DMS153 treated with DMSO at 0.1 percent for 48 hours (cell line): ENCODE data around the gene NPIPB2.
"Not testable (repeated sequence)": the region's sequence is repeated elsewhere in the genome, so short reads cannot be mapped to it uniquely, and the experiment has no call there.

ENCODE experiments used
- DNase-seq: peaks from one replicate; lab custom pipeline; 2025; ENCODE audit not compliant: unreplicated experiment; lab: John Stamatoyannopoulos, UW

NPIPB2 gene

DNA sequence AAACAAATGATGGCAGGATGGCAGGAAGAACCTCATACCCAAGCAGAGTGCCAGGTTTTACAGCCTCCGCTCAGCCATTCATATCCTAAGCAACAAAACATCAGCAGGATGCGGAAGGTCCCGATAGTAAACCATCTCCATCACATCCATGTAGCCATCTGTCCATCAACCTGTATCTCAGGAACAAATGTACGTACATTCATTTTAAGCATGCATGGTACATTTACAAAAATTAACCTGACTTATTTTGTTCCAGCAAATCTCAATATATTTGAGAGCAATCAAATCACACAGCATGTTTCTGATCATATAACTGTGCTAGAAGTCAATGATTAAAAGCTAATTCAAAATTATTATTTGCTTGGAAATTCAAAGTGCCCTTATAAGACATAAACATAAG lies at the start of gene NPIPB2:
NPIPB2 (minus strand) TSS at position 101 of the 400 bp plus-strand sequence; CDS start at position 101, 0 bp downstream.
- DNase-seq, result not testable (repeated sequence)

DNA sequence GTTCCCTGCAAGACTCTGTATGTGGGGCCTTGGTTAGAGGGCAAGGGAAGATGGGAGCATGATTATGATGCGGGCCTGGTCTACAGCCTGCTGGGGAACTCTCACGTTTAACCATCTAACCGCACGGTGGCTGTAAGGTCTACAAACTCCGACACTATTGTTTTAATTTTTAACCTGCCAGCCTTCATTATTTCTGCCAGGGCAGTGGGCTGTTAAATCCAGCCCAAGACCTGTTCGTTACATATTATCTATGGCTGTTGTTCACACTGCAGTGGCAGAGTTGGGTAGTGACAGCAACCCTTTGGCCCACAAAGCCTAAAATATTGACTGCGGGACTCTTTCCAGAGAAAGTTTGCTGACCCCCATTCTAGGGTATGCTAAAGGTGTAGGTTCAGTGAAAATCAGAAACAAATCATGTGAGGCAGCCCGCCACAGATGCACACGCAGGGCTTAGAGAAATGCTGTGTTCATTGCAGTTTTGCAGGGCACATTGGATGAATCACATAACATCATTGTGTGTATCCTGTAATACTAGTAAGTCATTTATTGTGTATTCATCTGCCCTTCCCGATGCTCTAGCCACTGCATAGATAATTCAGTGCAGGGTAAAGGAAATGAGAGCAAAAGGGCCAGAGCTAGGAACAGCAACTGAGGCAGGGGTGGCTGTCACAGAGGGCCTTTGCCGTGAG lies 49.0 kb upstream of the NPIPB2 start:
- no peak for DNase-seq

DNA sequence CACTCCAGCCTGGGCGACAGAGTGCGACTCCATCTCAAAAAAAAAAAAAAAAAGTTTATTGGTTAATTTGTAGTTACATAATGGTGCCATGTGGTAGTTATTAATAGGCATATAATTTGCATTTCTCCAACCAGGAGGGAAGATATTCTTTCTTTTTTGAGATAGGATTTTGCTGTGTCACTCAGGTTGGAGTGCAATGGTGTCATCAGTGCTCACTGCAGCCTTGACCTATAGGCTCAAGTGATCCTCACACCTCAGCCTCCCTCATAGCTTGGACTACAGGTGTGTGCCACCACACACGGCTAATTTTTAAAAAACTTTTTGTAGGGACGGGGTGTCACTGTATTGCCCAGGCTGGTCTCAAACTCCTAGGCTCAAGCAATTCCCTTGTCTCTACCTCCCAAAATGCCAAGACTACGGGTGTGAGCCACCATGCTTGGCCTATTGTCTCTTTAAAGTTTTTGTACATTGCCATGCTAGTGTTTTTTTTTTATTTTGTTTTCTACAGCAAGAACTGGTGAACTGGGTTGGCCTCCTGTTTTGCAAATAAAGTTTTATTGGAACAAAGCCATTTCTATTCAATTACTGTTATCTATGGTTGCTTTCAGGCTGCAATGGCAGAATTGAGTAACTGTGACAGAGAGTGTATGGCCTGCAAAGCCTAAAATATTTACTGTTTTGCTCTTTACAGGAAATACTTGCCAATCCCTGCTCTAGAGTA lies 46.6 kb upstream of the NPIPB2 start:
- DNase-seq, result no peak

DNA sequence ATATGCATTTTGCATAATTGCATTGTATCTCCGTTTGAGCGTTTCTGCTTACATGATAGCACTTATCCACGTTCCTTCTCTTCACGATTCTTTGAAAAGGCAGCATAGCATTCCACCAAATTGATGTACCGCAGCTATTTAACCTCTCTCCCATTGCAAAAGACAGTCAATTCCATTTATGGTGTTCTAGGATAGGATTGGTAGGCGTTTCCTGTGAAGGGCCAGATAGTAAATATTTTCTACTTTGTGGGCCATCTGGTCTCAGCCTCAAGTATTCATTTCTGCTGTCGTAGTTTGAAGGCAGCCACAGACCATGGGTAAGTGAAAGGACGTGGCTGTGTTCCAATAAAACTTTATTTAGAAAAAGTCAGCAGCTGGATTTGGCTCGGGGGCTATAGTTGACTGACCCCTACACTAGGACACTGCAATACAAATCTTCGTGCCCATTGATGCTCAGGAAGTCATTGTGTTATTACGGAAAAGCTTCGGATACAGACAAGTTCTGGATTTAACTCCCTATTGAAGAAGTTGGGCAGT lies 44.7 kb upstream of the NPIPB2 start:
- DNase-seq, result no peak

DNA sequence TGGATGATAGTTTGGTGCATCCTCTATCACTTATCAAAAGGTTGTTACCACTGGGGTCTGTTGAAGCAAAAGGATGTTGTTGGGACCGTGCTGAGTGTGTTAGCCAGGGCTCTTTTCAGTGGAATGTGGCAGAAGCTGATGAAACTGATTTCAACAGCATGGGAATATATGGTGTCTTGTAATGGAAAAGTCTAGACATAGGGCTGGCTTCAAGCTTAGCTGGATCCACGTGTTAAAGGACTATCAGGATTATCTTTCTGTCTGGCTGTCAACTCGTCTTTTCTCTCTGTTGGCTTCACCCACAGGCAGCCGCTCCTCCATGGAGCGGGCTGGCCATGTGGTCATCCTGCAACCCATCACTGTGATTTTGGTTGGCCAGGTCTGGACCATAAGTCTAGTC lies 43.4 kb upstream of the NPIPB2 start:
- DNase-seq, result no peak

DNA sequence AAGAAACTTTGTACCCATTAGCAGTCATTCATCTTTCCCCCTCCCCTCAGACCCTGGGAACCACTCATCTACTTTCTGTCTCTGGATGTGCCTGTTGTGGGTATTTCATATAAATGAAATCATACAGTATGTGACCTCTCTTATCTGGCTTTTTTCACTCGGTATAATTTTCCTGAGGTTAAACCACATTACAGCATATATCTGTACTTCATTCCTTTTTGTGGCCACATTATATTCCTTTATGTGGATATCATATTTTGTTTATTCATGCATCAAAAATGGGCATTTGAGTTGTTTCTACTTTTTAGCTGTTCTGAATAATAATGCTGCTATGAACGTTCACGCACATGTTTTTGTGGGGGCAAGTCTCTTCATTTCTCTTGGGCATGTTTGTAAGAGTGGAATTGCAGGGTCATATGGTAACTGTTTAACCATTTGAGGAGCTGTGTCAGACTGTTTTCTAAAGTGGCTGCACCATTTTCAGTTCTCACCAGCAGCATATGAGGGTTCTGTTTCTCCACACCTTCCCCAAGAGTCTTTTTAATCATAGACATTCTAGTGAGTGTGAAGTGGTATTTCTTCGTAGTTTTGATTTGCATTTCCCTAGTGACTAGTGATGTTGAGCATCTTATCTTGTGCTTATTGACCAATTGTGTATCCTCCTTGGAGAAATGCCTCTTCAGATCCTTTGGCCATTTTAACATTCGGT lies 38.4 kb upstream of the NPIPB2 start:
- no peak for DNase-seq

DNA sequence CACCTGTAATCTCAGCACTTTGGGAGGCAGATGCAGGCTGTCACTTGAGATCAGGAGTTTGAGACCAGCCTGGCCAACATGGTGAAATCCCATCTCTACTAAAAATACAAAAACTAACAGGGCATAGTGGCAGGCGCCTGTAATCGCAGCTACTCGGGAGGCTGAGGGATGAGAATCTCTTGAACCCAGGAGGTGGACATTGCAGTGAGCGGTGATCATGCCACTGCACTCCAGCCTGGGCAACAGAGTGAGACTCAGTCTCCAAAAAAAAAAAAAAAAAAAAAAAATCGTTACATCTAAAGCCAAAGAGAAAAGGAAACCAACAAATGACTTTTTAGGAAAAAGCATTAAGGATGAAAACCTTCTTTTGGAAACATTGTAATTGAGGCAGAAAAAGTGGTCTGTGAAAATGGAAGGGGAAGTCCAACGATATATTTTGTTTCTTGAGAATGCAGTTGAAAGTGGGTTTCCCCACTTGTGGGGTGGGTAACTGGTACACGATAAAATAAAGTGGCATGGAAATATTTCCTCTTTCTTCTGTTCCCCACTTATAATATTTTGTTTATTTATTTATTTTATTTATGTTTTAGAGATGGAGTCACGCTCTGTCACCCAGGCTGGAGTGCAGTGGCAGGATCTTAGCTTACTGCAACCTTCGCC lies 37.3 kb upstream of the NPIPB2 start:
- DNase-seq, result no peak

DNA sequence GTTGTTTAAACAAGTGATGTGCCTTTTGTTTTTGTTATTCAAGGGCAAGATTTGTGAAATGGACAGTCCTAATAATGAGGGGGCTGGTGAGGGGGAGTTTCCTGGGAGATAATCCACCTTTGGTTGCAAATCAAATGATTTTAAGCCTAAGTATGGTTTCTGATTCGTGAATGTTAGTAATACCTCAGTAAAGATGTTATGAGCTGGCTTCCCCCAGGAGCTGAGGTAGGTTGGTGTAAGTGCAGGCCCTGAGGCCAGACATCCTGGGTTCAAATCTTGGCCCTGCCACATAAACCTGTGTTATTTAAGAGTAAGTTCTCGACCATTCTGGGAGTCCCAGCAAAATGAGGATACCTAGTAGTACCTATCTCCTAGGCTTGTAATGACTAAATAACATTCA lies 36.2 kb upstream of the NPIPB2 start:
- no peak for DNase-seq

DNA sequence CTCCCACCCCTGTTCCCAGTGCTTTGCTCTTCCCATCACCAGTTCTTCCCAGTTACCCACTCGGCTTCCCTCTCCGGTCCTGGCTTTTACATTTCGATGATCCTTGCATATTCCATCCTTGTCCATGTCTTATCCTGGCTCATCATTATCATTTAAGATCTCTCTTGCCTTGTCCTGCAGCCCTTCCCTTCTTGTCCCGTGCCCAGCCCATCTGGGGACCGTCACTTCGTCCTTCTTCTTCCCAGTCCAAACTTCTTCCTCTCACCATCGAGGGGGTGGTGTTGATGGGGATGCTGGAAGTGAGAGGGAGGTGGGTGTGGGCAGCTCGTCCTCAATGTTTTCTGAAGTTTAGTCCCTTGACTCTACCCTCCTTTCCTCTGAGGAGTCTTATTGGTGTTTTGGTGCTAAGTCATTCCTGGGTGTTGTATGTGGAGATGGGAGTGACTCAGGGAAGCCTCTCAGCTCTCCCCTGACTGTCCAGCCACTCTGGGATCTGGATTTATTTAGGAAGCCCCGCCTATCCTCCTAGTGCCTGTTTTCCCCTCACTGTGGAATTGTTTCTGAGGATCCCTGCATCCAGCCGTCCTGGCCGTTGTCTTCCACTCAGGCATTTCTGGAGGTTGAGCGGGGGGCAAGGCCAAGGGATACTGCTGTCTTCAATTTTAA lies 35.7 kb upstream of the NPIPB2 start:
- DNase-seq, result no peak

DNA sequence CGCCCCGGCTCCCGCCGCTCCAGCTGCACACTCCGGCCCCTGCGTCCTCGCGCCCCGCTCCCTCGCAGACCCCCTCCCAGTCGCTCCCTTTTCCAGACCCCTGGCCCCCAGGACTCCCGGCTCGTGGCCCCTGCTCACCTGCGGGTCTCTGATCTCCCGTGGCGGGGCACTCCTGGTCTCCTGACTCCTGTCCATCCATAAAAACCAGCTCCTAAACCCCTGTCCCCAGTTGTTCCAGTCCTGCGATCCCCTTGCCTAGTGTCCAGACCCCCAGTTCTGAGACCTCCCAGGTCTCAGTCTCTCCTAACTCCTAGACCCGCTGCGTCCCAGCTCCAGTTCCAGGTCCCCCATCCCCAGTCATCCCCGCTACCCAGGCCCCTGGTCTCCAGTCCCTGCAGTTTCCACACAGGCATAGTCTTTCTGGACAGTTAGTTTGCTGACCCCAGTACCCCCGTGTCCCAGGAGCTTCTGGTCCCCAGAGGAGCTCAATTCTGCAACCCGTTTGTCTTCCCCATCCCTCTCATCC lies 35.1 kb upstream of the NPIPB2 start:
- no peak for DNase-seq

DNA sequence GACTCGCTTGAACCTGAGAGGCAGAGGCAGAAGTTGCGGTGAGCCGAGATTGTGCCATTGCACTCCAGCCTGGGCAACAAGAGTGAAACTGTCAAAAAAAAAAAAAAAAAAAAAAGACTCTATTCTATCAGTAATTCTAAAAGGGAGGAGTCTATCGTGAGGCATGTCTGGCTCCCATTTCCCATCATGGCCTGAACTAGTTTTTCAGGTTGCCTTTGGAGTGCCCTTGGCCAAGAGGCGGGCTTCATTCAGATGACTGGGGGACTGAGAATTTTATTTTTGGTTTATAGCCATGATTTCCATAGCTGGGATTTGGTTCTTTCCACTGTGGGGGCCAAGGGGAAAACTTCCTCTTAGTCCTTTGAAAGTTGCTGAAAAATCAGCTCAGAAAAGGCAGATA lies 31.2 kb upstream of the NPIPB2 start:
- no peak for DNase-seq

DNA sequence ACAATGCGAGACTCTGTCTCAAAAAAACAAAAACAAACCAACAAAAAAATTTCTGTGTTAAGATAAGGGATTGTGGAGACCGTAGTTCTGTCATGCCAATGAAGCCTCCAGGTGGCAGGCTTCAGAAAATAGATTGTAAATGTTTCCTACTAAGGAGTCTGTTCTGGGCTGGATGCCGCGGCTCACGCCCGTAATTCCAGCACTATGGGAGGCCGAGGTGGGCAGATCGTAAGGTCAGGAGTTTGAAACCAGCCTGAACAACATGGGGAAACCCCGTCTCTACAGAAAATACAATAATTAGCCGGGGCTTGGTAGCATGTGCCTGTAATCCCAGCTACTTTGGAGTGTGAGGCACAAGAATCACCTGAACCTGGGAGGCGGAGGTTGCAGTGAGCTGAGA lies 30.3 kb upstream of the NPIPB2 start:
- DNase-seq, result no peak

DNA sequence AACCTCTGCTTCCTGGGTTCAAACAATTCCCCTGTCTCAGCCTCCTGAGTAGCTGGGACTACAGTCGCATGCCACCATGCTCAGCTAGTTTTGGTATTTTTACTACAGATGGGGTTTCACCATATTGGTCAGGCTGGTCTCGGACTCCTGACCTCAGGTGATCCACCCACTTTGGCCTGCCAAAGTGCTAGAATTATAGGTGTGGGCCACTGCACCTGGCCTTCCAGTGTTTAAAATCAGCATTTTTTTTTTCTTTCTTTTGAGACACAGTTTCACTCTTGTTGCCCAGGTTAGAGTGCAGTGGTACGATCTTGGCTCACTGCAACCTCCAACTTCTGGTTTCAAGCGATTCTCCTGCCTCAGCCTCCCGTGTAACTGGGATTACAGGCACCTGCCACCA lies 28.4 kb upstream of the NPIPB2 start:
- DNase-seq, result not testable (repeated sequence)

DNA sequence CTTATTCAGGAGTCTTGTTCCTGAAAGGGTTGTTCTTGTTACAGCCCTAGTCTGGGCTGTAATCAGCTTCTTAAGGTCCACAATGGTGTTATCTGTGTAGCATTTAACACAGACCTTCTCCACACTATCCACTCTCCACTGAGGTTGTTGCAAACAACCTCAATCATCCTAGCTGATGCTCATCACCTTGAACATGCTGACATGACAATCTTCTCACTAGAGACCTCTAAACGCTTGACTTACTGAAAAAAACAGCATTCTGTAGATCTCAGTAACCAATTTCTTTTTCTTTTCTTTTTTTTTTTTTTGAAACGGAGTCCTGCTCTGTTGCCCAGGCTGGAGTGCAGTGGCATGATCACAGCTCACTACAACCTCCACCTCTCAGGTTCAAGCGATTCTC lies 26.7 kb upstream of the NPIPB2 start:
- no peak for DNase-seq

DNA sequence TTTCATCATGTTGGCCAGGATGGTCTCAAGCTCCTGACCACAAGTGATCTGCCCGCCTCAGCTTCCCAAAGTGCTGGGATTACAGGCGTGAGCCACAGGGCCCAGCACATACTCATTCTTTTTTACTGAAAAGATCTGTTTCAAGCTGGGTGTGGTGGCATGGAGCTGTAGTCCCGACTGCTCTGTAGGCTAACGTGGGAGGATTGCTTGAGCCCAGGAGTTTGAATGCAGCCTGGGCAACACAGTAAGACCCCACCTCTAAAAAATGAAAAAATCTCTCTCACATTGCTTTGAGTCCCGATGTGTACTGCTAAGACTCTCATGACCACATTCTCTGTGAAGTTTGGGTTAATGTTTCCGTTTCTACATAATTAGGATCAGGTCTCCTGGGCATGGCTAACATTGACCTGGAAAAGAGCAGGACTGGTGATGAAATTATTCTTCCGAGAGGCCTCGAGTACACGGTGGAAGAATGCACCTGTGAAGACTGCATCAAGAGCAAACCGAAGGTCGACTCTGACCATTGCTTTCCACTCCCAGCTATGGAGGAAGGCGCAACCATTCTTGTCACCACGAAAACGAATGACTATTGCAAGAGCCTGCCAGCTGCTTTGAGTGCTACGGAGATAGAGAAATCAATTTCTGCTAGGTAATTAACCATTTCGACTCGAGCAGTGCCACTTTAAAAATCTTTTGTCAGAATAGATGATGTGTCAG lies 25.5 kb upstream of the NPIPB2 start:
- no peak for DNase-seq

DNA sequence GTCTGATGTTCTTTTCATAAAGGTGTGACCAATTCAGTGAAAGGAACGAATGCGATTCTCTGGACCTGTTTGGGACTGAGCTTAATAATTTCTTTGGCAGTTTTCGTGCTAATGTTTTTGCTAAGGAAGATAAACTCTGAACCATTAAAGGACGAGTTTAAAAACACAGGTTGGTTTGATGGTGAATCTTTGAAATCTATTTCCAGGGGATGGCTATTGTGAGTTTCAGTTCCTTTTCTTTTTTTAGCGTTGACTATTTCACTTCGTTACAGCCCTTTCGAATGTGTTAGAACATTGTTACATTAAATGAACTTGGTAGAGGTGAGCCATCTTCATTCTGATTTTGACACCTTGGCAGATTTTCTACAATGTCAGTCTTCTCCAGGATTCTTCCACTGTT lies 24.3 kb upstream of the NPIPB2 start:
- no peak for DNase-seq

DNA sequence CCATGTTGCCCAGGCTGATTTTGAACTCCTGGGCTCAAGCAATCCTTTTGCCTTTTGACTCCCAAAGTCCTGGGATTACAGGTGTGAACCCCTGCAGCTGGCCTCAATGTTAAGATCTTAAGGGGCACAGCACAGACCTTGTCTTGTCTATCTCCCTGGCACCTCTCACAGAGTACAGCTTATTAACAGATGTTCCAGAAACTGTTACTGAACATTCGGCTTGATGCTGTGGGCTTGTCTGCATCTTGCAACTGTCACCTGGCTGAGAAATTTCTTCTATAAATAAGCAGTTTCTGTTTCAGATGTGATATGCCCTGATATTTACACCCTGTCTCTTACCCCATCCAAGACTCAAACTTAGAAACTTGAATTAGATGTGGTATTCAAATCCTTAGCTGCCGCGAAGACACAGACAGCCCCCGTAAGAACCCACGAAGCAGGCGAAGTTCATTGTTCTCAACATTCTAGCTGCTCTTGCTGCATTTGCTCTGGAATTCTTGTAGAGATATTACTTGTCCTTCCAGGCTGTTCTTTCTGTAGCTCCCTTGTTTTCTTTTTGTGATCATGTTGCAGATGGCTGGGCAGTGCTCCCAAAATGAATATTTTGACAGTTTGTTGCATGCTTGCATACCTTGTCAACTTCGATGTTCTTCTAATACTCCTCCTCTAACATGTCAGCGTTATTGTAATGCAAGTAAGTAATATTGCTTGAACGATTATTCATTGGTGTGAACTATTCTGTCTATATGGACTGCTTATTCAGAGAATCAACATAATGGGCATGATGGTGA lies 23.1 kb upstream of the NPIPB2 start, which contains the start of gene TNFRSF17:
TNFRSF17 (plus strand) TSS at position 450 of the 791 bp plus-strand sequence; CDS start at position 565, 115 bp downstream.
- no peak for DNase-seq

DNA sequence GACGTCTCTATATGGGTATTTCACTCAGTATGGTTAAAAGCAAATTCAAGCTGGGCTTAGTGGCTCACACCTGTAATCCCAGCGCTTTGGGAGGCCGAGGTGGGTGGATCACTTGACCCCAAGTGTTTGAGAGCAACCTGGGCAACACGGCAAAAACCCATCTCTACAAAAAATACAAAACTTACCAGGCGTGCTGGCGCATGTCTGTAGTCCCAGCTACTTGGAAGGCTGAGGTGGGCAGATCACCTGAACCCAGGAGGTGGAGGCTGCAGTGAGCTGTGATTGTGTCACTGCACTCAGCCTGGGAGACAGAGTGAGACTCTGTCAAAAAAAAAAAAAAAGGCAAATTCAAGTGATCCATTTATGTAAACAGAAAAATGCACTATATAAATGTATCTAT lies 21.9 kb upstream of the NPIPB2 start:
- no peak for DNase-seq

DNA sequence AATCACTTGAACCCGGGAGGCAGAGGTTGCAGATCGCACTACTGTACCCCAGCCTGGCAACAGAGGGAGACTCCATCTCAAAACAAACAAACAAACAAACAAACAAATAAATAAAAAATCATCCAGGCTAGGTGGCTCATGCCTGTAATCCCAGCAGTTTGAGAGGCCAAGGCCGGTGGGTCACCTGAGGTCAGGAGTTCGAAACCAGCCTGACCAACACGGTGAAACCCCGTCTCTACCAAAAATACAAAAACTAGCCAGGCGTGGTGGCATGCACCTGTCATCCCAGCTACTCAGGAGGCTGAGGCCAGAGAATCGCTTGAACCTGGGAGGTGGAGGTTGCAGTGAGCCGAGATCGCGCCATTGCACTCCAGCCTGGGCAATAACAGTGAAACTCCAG lies 21.1 kb upstream of the NPIPB2 start:
- not testable (repeated sequence) for DNase-seq
